HG03175 (cell line): ENCODE measurements around the gene SLC12A5.

Experiments used
- ATAC-seq: cut with Tn5 transposase; IDR thresholded peaks from one replicate; pipeline ENCODE4 v1.9.1; 2021; ENCODE audit warnings: mild to moderate bottlenecking, moderate library complexity; ENCODE audit not compliant: unreplicated experiment

Gene SLC12A5

GRCh38 chr20:46025376-46025783 is 3.6 kb upstream of the SLC12A5 start:
- ATAC-seq: no peak

GRCh38 chr20:46027245-46027853 is 1.7 kb upstream of the SLC12A5 start:
- ATAC-seq: no peak

GRCh38 chr20:46028110-46028509 is 905 bp upstream of the SLC12A5 start:
- no peak for ATAC-seq

GRCh38 chr20:46030284-46031013 is 1.4 kb downstream of the SLC12A5 start:
- no peak for ATAC-seq

- no peak for ATAC-seq
Observed at GRCh38 chr20:46031014-46031569, 2.1 kb downstream of the SLC12A5 start.

- no peak for ATAC-seq
Observed at GRCh38 chr20:46031701-46032254, 2.8 kb downstream of the SLC12A5 start.

- no peak for ATAC-seq
Observed at GRCh38 chr20:46034039-46034438, 5.0 kb downstream of the SLC12A5 start.

- ATAC-seq: no peak
Observed at GRCh38 chr20:46035253-46035652, 6.2 kb downstream of the SLC12A5 start.

GRCh38 chr20:46035713-46036112 is 6.7 kb downstream of the SLC12A5 start:
- ATAC-seq: no peak

- no peak for ATAC-seq
Observed at GRCh38 chr20:46036370-46036769, 7.4 kb downstream of the SLC12A5 start.

- ATAC-seq: no peak
Observed at GRCh38 chr20:46037036-46037435, 8.0 kb downstream of the SLC12A5 start.

- no peak for ATAC-seq
Observed at GRCh38 chr20:46040902-46041535, 12.0 kb downstream of the SLC12A5 start.

GRCh38 chr20:46043556-46043955 is 14.5 kb downstream of the SLC12A5 start:
- ATAC-seq: no peak

- no peak for ATAC-seq
Observed at GRCh38 chr20:46044896-46045295, 15.9 kb downstream of the SLC12A5 start.

- ATAC-seq: no peak
Observed at GRCh38 chr20:46046588-46047310, 17.7 kb downstream of the SLC12A5 start.

- no peak for ATAC-seq
Observed at GRCh38 chr20:46047821-46048220, 18.8 kb downstream of the SLC12A5 start.

- ATAC-seq: no peak
Observed at GRCh38 chr20:46049190-46049589, 20.2 kb downstream of the SLC12A5 start.

- no peak for ATAC-seq
Observed at GRCh38 chr20:46049815-46050214, 20.8 kb downstream of the SLC12A5 start.

- no peak for ATAC-seq
Observed at GRCh38 chr20:46050444-46050843, 21.4 kb downstream of the SLC12A5 start.

GRCh38 chr20:46050885-46051284 is 21.9 kb downstream of the SLC12A5 start:
- ATAC-seq: no peak
